HG03558 (cell line): Measurements from ENCODE around the gene RPS6KA6.

ENCODE experiments used
- ATAC-seq: cut with Tn5 transposase; IDR thresholded peaks from one replicate; pipeline ENCODE4 v1.9.1; 2021; ENCODE audit warnings: moderate number of reproducible peaks; ENCODE audit not compliant: unreplicated experiment; ENCODE audit errors: extremely low read depth

Gene RPS6KA6

GRCh38 chrX:84044051-84044450, 143.9 kb downstream of the RPS6KA6 start:
- no peak for ATAC-seq
